H1 (cell line): ENCODE measurements around the gene ASXL1. TPM values are rescaled to one million over a fixed set of nuclear protein-coding genes. Genes with fewer than 3 reads are reported as not detected.

Experiments
- CTCF ChIA-PET: fragments of 300-600 bp; sonication (Branson Sonifier 250); formaldehyde crosslinking; loops from one replicate; lab custom pipeline; 2021; ENCODE audit not compliant: partially characterized antibody; lab: Charles Lee
- POLR2A ChIA-PET: fragments of 300-600 bp; sonication (Branson Sonifier 250); formaldehyde crosslinking; loops from one replicate; lab custom pipeline; 2021; ENCODE audit warnings: inconsistent platforms; ENCODE audit not compliant: partially characterized antibody; lab: Charles Lee
- DNase-seq, 2 experiments: peaks; one replicate each; pipeline versions ENCODE4 v3.0.0 to v3.0.0-alpha.2; 2010 to 2022; ENCODE audit warnings: low spot score in 2 of 2, low read depth in 1 of 2, mixed read lengths in 1 of 2
- FAIRE-seq: peaks from 2 replicates; lab custom pipeline; 2011; peaks lifted over from hg19 to GRCh38; lab: Jason Lieb, UNC
- H2AFZ ChIP-seq: 2 replicates; pipeline ENCODE4 v1.8.1; 2012; ENCODE audit warnings: low read length, inconsistent platforms
- H2AK5ac ChIP-seq: 2 replicates; pipeline ENCODE4 v1.6.1; 2013; ENCODE audit warnings: low read depth, low read length
- H2BK120ac ChIP-seq: replicated peaks from 2 replicates; pipeline ENCODE3; 2013; ENCODE audit warnings: low read depth, low read length, inconsistent platforms
- H2BK12ac ChIP-seq: 2 replicates; pipeline ENCODE4 v1.6.1; 2013; ENCODE audit warnings: low read depth, low read length
- H2BK15ac ChIP-seq: 2 replicates; pipeline ENCODE4 v1.6.1; 2013; ENCODE audit warnings: low read length
- H2BK20ac ChIP-seq: 2 replicates; pipeline ENCODE4 v1.6.1; 2013; ENCODE audit warnings: low read length
- H2BK5ac ChIP-seq: 2 replicates; pipeline ENCODE4 v1.6.1; 2013; ENCODE audit warnings: low read depth, low read length
- H3K14ac ChIP-seq: 2 replicates; pipeline ENCODE4 v1.6.1; 2013; ENCODE audit warnings: inconsistent platforms; ENCODE audit not compliant: insufficient read length
- H3K18ac ChIP-seq: 2 replicates; pipeline ENCODE4 v1.6.1; 2013; ENCODE audit warnings: low read length; ENCODE audit errors: extremely low read depth
- H3K23ac ChIP-seq: 2 replicates; pipeline ENCODE4 v1.6.1; 2013; ENCODE audit warnings: inconsistent platforms; ENCODE audit not compliant: insufficient read length
- H3K23me2 ChIP-seq: 2 replicates; pipeline ENCODE4 v1.6.1; 2013; ENCODE audit warnings: low read depth, low read length
- H3K27ac ChIP-seq: 2 replicates; pipeline ENCODE4 v1.6.1; 2011; ENCODE audit warnings: low read depth, low read length, inconsistent platforms
- H3K27me3 ChIP-seq, 4 experiments: replicated peaks in 1 of 4; 1 replicate in 1 of 4; 2 replicates in 3 of 4; pipeline versions ENCODE4 v1.6.1 to v1.8.1; 2011 to 2013; ENCODE audit warnings: low read length in 3 of 4, mild to moderate bottlenecking in 3 of 4, inconsistent platforms in 2 of 4, mixed read lengths in 2 of 4, moderate library complexity in 1 of 4; ENCODE audit not compliant: control insufficient read depth in 3 of 4, insufficient read depth in 3 of 4; ENCODE audit errors: extremely low read depth in 1 of 4
- H3K36me3 ChIP-seq, 4 experiments: 2 replicates each; pipeline versions ENCODE4 v1.6.1 to v1.8.1; 2011 to 2013; ENCODE audit warnings: mild to moderate bottlenecking in 4 of 4, low read length in 3 of 4, moderate library complexity in 2 of 4, control low read depth in 1 of 4, inconsistent platforms in 1 of 4; ENCODE audit not compliant: insufficient read depth in 4 of 4, control insufficient read depth in 2 of 4
- H3K4ac ChIP-seq: replicated peaks from 2 replicates; pipeline ENCODE3; 2013; ENCODE audit warnings: low read length, low read depth, mixed read lengths, inconsistent platforms; ENCODE audit not compliant: insufficient read length
- H3K4me1 ChIP-seq, 4 experiments: replicated peaks in 1 of 4; 1 replicate in 1 of 4; 2 replicates in 3 of 4; pipeline versions ENCODE4 v1.6.1 to v1.8.1; 2011 to 2013; ENCODE audit warnings: low read length in 3 of 4, inconsistent platforms in 2 of 4, mixed read lengths in 1 of 4; ENCODE audit not compliant: insufficient read depth in 4 of 4, control insufficient read depth in 3 of 4
- H3K4me2 ChIP-seq, 2 experiments: 2 replicates each; pipeline versions ENCODE4 v1.6.1 to v1.8.1; 2011 to 2013; ENCODE audit warnings: low read depth in 2 of 2, low read length in 2 of 2, control low read depth in 1 of 2, inconsistent platforms in 1 of 2, mild to moderate bottlenecking in 1 of 2; ENCODE audit not compliant: insufficient read depth in 1 of 2
- H3K4me3 ChIP-seq, 4 experiments: fragments of 200-600, 300-600 bp in 1 of 4; sonication (generic), shearing (Covaris generic), sonication (Bioruptor Twin) in 1 of 4; 2 replicates each; pipeline versions ENCODE4 v1.5.1 to v1.8.1; 2011 to 2016; ENCODE audit warnings: low read length in 4 of 4, low read depth in 3 of 4, control low read depth in 2 of 4, inconsistent platforms in 2 of 4, mild to moderate bottlenecking in 2 of 4, mixed read lengths in 1 of 4, moderate library complexity in 1 of 4; ENCODE audit not compliant: insufficient read depth in 2 of 4; ENCODE audit errors: extremely low read depth in 1 of 4
- H3K56ac ChIP-seq: replicated peaks from 2 replicates; pipeline ENCODE3; 2013; ENCODE audit warnings: low read depth, mild to moderate bottlenecking, mixed read lengths, low read length, inconsistent platforms; ENCODE audit not compliant: insufficient read length
- H3K79me1 ChIP-seq: 2 replicates; pipeline ENCODE4 v1.6.1; 2013; ENCODE audit warnings: low read depth, low read length, control low read depth
- H3K79me2 ChIP-seq, 2 experiments: 2 replicates each; pipeline versions ENCODE4 v1.6.1 to v1.8.1; 2012 to 2013; ENCODE audit warnings: low read length in 2 of 2, mild to moderate bottlenecking in 2 of 2, inconsistent platforms in 1 of 2; ENCODE audit not compliant: insufficient read depth in 2 of 2, control insufficient read depth in 1 of 2
- H3K9ac ChIP-seq, 4 experiments: replicated peaks in 1 of 4; 1 replicate in 1 of 4; 2 replicates in 3 of 4; pipeline versions ENCODE4 v1.6.1 to v1.8.1; 2011 to 2013; ENCODE audit warnings: low read depth in 3 of 4, low read length in 3 of 4, control low read depth in 2 of 4, mild to moderate bottlenecking in 2 of 4, moderate library complexity in 2 of 4, inconsistent platforms in 1 of 4; ENCODE audit errors: extremely low read depth in 1 of 4
- H3K9me3 ChIP-seq, 2 experiments: 2 replicates each; pipeline versions ENCODE4 v1.6.1 to v1.8.1; 2012 to 2013; ENCODE audit warnings: mild to moderate bottlenecking in 2 of 2, moderate library complexity in 2 of 2, control low read depth in 1 of 2, inconsistent platforms in 1 of 2, low read depth in 1 of 2, low read length in 1 of 2, mixed read lengths in 1 of 2; ENCODE audit not compliant: insufficient read depth in 2 of 2
- H4K20me1 ChIP-seq, 2 experiments: replicated peaks in 1 of 2; 2 replicates each; pipeline versions ENCODE3 to v1.8.1; 2011 to 2013; ENCODE audit warnings: inconsistent platforms in 2 of 2, low read length in 2 of 2, mild to moderate bottlenecking in 1 of 2; ENCODE audit not compliant: insufficient read depth in 2 of 2, control insufficient read depth in 1 of 2
- H4K5ac ChIP-seq: 2 replicates; pipeline ENCODE4 v1.6.1; 2013; ENCODE audit warnings: low read length, low read depth, mixed read lengths, inconsistent platforms; ENCODE audit not compliant: insufficient read length
- H4K8ac ChIP-seq: 2 replicates; pipeline ENCODE4 v1.8.0; 2013; ENCODE audit warnings: mild to moderate bottlenecking, moderate library complexity, low read length, inconsistent platforms; ENCODE audit not compliant: insufficient read depth; ENCODE audit errors: extremely low read depth
- H4K91ac ChIP-seq: replicated peaks from 2 replicates; pipeline ENCODE3; 2013; ENCODE audit warnings: low read length, mixed read lengths, inconsistent platforms; ENCODE audit not compliant: insufficient read length
- BACH1 ChIP-seq: IDR thresholded peaks from 2 replicates; pipeline ENCODE4 v1.6.1; 2012; ENCODE audit warnings: low read length, improper control_type of control experiment
- BCL11A ChIP-seq, 2 experiments: IDR thresholded peaks; one replicate each; pipeline ENCODE4 v1.6.1; 2011; ENCODE audit warnings: low read depth in 2 of 2, low read length in 2 of 2, mild to moderate bottlenecking in 2 of 2
- EGR1 ChIP-seq: IDR thresholded peaks from 2 replicates; pipeline ENCODE4 v1.6.1; 2011; ENCODE audit warnings: low read depth, low read length, borderline replicate concordance
- HDAC6 ChIP-seq: IDR thresholded peaks from one replicate; pipeline ENCODE4 v1.7.1; 2012; ENCODE audit warnings: low read depth, mild to moderate bottlenecking, inconsistent platforms, low read length, moderate library complexity
- JUND ChIP-seq: IDR thresholded peaks from 2 replicates; pipeline ENCODE4 v1.6.1; 2011; ENCODE audit warnings: mild to moderate bottlenecking, improper control_type of control experiment, low read length
- KDM1A ChIP-seq: fragments of 200-600, 300-600 bp; sonication (generic); IDR thresholded peaks from 2 replicates; pipeline ENCODE4 v1.7.1; 2016; ENCODE audit warnings: mild to moderate bottlenecking, low read length, borderline replicate concordance
- PHF8 ChIP-seq: fragments of 200-600 bp; sonication (generic); conservative IDR thresholded peaks from 2 replicates; pipeline ENCODE4 v1.7.1; 2012; ENCODE audit warnings: low read depth, mild to moderate bottlenecking, inconsistent platforms, low read length, moderate library complexity
- RBBP5 ChIP-seq: IDR thresholded peaks from 2 replicates; pipeline ENCODE4 v1.7.1; 2012; ENCODE audit warnings: low read depth, mild to moderate bottlenecking, inconsistent platforms, low read length, moderate library complexity, borderline replicate concordance
- RNF2 ChIP-seq: fragments of 200-900, 300-1000 bp; sonication (generic); IDR thresholded peaks from 2 replicates; pipeline ENCODE4 v1.7.1; 2016; ENCODE audit warnings: borderline replicate concordance, low read depth, mild to moderate bottlenecking, antibody characterized with exemption, low read length; ENCODE audit not compliant: poor library complexity, severe bottlenecking; ENCODE audit errors: missing control alignments
- RXRA ChIP-seq: IDR thresholded peaks from 2 replicates; pipeline ENCODE4 v1.6.1; 2011; ENCODE audit warnings: low read depth, mild to moderate bottlenecking, low read length, moderate library complexity; ENCODE audit not compliant: insufficient read depth
- ZNF274 ChIP-seq: IDR thresholded peaks from 2 replicates; pipeline ENCODE4 v1.7.0; 2012; ENCODE audit warnings: low read length, borderline replicate concordance; ENCODE audit errors: extremely low read depth
- WGBS, 2 experiments: shearing (Covaris generic) in 1 of 2; methylation state at CpG; one replicate each; pipeline versions ENCODE4 v1.1.6 to v1.1.7; 2013 to 2015; ENCODE audit warnings: low lambda C conversion rate in 2 of 2, mixed read lengths in 2 of 2, inconsistent platforms in 1 of 2, low coverage in 1 of 2, missing lambda C conversion rate in 1 of 2; ENCODE audit not compliant: insufficient replicate concordance in 2 of 2, insufficient coverage in 1 of 2, insufficient read length in 1 of 2; ENCODE audit errors: extremely low coverage in 1 of 2, missing lambda C conversion rate in 1 of 2; 5-methylcytosine and 5-hydroxymethylcytosine counted together
- polyA plus RNA-seq, 7 experiments: library from polyadenylated mRNA; depleted of rRNA in 3 of 7; stranded (reverse) in 5 of 7; unstranded in 2 of 7; fragments of >200 nt in 5 of 7; fragments of 200-250 nt in 2 of 7; gene quantifications; 1 replicate in 5 of 7; 2 replicates in 1 of 7; 4 replicates in 1 of 7; pipeline versions ENCODE4 v1.2.1 to v1.2.3, GENCODE V29; 2011 to 2013; ENCODE audit warnings: missing spikeins in 2 of 7, mixed read lengths in 2 of 7
- total RNA-seq: library from RNA; stranded (reverse); fragmentation: NEBNext Ultra II Directional; extraction: Animal tissue kit (Norgen Biotek cat#: 25700); gene quantifications from 2 replicates; pipeline ENCODE4 v1.2.1, GENCODE V29; 2021
- TF ChIP-seq, protein P1 (sequence below): IDR thresholded peaks from 2 replicates; pipeline ENCODE4 v1.6.1; 2012; ENCODE audit warnings: low read length, inconsistent platforms

Gene ASXL1
- total and polyA plus RNA-seq, 2 of the 8 experiments (the other 6 are each of a cell fraction or from before 2014, with no cell fraction given) = 10.6 to 26.5 TPM

DNA sequence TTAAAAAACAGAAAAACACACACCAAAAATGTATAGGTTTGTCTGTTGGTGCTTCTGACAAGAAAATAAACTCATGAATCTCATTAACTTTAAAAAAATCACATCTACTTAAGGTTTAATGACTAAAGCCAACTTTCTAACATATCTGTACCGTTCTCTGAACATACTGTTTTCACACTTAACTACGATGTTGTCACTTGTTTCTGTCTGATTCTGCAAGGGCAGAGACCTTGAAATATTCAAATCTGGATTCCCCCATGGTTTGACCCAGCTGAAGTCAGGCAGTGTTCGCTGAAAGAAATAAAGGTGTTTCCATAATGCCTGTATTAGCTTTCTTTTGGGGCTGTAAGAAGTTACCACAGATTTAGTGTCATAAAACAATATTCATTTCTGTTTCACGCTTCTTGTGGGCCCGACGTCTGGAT lies 2.7 kb upstream of the ASXL1 start:
- no peak overlapping the region for H3K4me2 ChIP-seq
- peaks cover 4% of the 10 kb centered on the region for H3K23me2 ChIP-seq
- no peak overlapping the region for H3K23ac ChIP-seq
- peaks cover 6 to 15% (median 12%) of the 10 kb centered on the region in 4 experiments for H3K27me3 ChIP-seq
- WGBS, 2 experiments = 86% methylated on average over 6 of the region's 6 CpGs; no CpG with 5 or more reads in 1 of the 2 experiments
- no peaks in the 10 kb centered on the region for H3K36me3 ChIP-seq
- no peak overlapping the region for H2BK15ac ChIP-seq
- H3K4me3 ChIP-seq = no peak overlapping the region
- ChIA-PET POLR2A (no interaction called here), CTCF (interaction anchor here (0.6 to 1.1 kb wide), 2 partner anchors 10 to 297 kb away, joined by 3 read pairs; no protein-coding TSS in a partner anchor)
- H3K4me1 ChIP-seq = peaks cover 0 to 3% (median 0%) of the 10 kb centered on the region in 4 experiments; a peak in 3 of 7 replicates
- no peak overlapping the region for H2AK5ac ChIP-seq
- no peak overlapping the region for H3K18ac ChIP-seq
- no peak overlapping the region for H3K14ac ChIP-seq
- no peak overlapping the region for H3K9ac ChIP-seq
- FAIRE-seq = no peak
- H3K56ac ChIP-seq = no peak overlapping the region
- H3K79me2 ChIP-seq = peaks cover 0 to 9% of the 10 kb centered on the region in 2 experiments; a peak in 2 of 4 replicates
- no peak overlapping the region for H2BK12ac ChIP-seq
- H4K5ac ChIP-seq = no peak overlapping the region
- H2BK5ac ChIP-seq = no peak overlapping the region
- no peak overlapping the region for H4K8ac ChIP-seq
- no peak overlapping the region for H4K91ac ChIP-seq
- H2BK20ac ChIP-seq = no peak overlapping the region
- no peak overlapping the region for H3K27ac ChIP-seq
- peaks cover 8 to 10% of the 10 kb centered on the region in 2 experiments for H4K20me1 ChIP-seq
- no peaks in the 10 kb centered on the region for H3K9me3 ChIP-seq
- no peaks in the 10 kb centered on the region for H3K79me1 ChIP-seq
- no peak overlapping the region for H3K4ac ChIP-seq
- no peak overlapping the region for H2BK120ac ChIP-seq
- no peak for DNase-seq
- no peak overlapping the region for H2AFZ ChIP-seq
- TF ChIP-seq ZNF274 (no peak), RBBP5 (no peak), KDM1A (no peak), RNF2 (no peak), HDAC6 (no peak), PHF8 (no peak), RXRA (no peak), EGR1 (no peak), JUND (no peak), BACH1 (no peak), BCL11A (IDR thresholded peaks at IDR 0.05; ENCODE audit: low read depth in 2 of 2, low read length in 2 of 2) (no peak)
- TF ChIP-seq, protein P1, sequence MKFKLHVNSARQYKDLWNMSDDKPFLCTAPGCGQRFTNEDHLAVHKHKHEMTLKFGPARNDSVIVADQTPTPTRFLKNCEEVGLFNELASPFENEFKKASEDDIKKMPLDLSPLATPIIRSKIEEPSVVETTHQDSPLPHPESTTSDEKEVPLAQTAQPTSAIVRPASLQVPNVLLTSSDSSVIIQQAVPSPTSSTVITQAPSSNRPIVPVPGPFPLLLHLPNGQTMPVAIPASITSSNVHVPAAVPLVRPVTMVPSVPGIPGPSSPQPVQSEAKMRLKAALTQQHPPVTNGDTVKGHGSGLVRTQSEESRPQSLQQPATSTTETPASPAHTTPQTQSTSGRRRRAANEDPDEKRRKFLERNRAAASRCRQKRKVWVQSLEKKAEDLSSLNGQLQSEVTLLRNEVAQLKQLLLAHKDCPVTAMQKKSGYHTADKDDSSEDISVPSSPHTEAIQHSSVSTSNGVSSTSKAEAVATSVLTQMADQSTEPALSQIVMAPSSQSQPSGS = no peak
